K562 (cell line): ENCODE measurements around the gene SNX17. TPM values are rescaled to one million over a fixed set of nuclear protein-coding genes. Genes with fewer than 3 reads are reported as not detected.
A peak's percentile ranks its signal among the peaks of the same experiment; 100 is the strongest.

ENCODE experiments used
- EGR1 ChIP-seq: fragments of 450-650 bp; conservative IDR thresholded peaks from 2 replicates; pipeline ENCODE4 v1.6.1; 2017; ENCODE audit warnings: mild to moderate bottlenecking
- ELF2 ChIP-seq: fragments of 250-450 bp; sonication (Bioruptor Pico); IDR thresholded peaks from 2 replicates; pipeline ENCODE4 v1.5.0; 2021; ENCODE audit warnings: mild to moderate bottlenecking
- FOSL1 ChIP-seq: fragments of 200-800 bp; sonication (Bioruptor generic); conservative IDR thresholded peaks from 2 replicates; pipeline ENCODE4 v1.6.1; 2016; ENCODE audit warnings: missing genetic modification characterization, missing compliant biosample characterization
- FOXA3 ChIP-seq, 2 experiments: fragments of 450-650 bp in 1 of 2; sonication (generic) in 1 of 2; formaldehyde crosslinking; IDR thresholded peaks in 1 of 2; conservative IDR thresholded peaks in 1 of 2; 2 replicates each; pipeline versions ENCODE4 v1.4.0 to v1.8.0; 2020 to 2022; ENCODE audit warnings: mild to moderate bottlenecking in 2 of 2, missing genetic modification reagents in 1 of 2
- GABPA ChIP-seq: fragments of 200-800 bp; sonication (Bioruptor generic); conservative IDR thresholded peaks from 2 replicates; pipeline ENCODE4 v1.6.1; 2016; ENCODE audit warnings: low read depth, missing genetic modification characterization, missing compliant biosample characterization
- JUN ChIP-seq, 2 experiments: sonication (generic) in 1 of 2; formaldehyde crosslinking in 1 of 2; IDR thresholded peaks; 2 replicates each; pipeline versions ENCODE4 v1.6.1 to v1.8.0; 2012 to 2022; ENCODE audit warnings: borderline replicate concordance in 2 of 2, mild to moderate bottlenecking in 2 of 2, improper control_type of control experiment in 1 of 2, low read depth in 1 of 2, low read length in 1 of 2, missing genetic modification reagents in 1 of 2
- JUNB ChIP-seq: fragments of 450-650 bp; formaldehyde crosslinking; conservative IDR thresholded peaks from 2 replicates; pipeline ENCODE4 v1.4.0; 2020; ENCODE audit warnings: mild to moderate bottlenecking
- KLF10 ChIP-seq: fragments of 250-450 bp; sonication (Bioruptor Pico); IDR thresholded peaks from 2 replicates; pipeline ENCODE4 v1.6.1; 2021; ENCODE audit warnings: matching md5 sums
- KLF16 ChIP-seq: IDR thresholded peaks from 2 replicates; pipeline ENCODE4 v1.6.1; 2016; ENCODE audit warnings: antibody characterized with exemption
- RAD21 ChIP-seq, 2 experiments: fragments of 250-450 bp in 1 of 2; fragments of 450-650 bp in 1 of 2; sonication (Bioruptor Pico) in 1 of 2; formaldehyde crosslinking in 1 of 2; IDR thresholded peaks in 1 of 2; conservative IDR thresholded peaks in 1 of 2; 2 replicates each; pipeline versions ENCODE4 v1.4.0 to v1.8.0; 2020 to 2022; ENCODE audit warnings: mild to moderate bottlenecking in 2 of 2, moderate library complexity in 1 of 2
- RAD51 ChIP-seq: fragments of 450-650 bp; IDR thresholded peaks from 2 replicates; pipeline ENCODE4 v1.7.1; 2016; ENCODE audit warnings: low read depth, mild to moderate bottlenecking, borderline replicate concordance
- RFX7 ChIP-seq: fragments of 250-450 bp; sonication (Bioruptor Pico); IDR thresholded peaks from 2 replicates; pipeline ENCODE4 v1.5.1; 2021; ENCODE audit warnings: mild to moderate bottlenecking
- ZFP1 ChIP-seq: fragments of 450-650 bp; formaldehyde crosslinking; IDR thresholded peaks from 2 replicates; pipeline ENCODE4 v1.4.0; 2020; ENCODE audit warnings: mild to moderate bottlenecking, mixed read lengths
- ZNF717 ChIP-seq: fragments of 250-450 bp; sonication (Bioruptor Pico); IDR thresholded peaks from 2 replicates; pipeline ENCODE4 v1.5.0; 2021
- polyA plus RNA-seq, 8 experiments: library from polyadenylated mRNA; depleted of rRNA in 4 of 8; stranded (reverse) in 5 of 8; unstranded in 3 of 8; fragments of >200 nt; fragmentation: Nextera tagmentation in 2 of 8; fragmentation: Illumina TruSeq in 1 of 8; extraction: Ambion mirVana in 2 of 8; extraction: Trizol in 1 of 8; gene quantifications; 2 replicates each; pipeline versions ENCODE4 v1.2.1 to v1.2.3, GENCODE V29; 2011 to 2014; ENCODE audit warnings: inconsistent platforms in 1 of 8, missing spikeins in 1 of 8
- total RNA-seq, 7 experiments: library from RNA; depleted of rRNA in 6 of 7; stranded (reverse); fragments of >200 nt in 6 of 7; fragmentation: Illumina TruSeq in 2 of 7; extraction: Trizol in 2 of 7; gene quantifications; 2 replicates each; pipeline versions ENCODE4 v1.2.1 to v1.2.3, GENCODE V29; 2011 to 2021; ENCODE audit warnings: low replicate concordance in 1 of 7
- TF ChIP-seq, protein P1 (sequence below): sonication (generic); formaldehyde crosslinking; IDR thresholded peaks from 2 replicates; pipeline ENCODE4 v1.8.1; 2023; ENCODE audit warnings: missing genetic modification reagents, mild to moderate bottlenecking, borderline replicate concordance
- TF ChIP-seq, protein P2 (sequence below): IDR thresholded peaks from 2 replicates; pipeline ENCODE4 v1.6.1; 2011; ENCODE audit warnings: borderline replicate concordance, low read depth, mild to moderate bottlenecking, moderate library complexity, low read length; ENCODE audit not compliant: insufficient read depth, poor library complexity, severe bottlenecking
- TF ChIP-seq, protein P3 (sequence below): fragments of 250-450 bp; sonication (Bioruptor Pico); IDR thresholded peaks from 2 replicates; pipeline ENCODE4 v1.5.0; 2022; ENCODE audit warnings: mild to moderate bottlenecking

Gene SNX17
- total and polyA plus RNA-seq, 9 of the 15 experiments (the other 6 are each of a cell fraction or from before 2014, with no cell fraction given): 3.0 to 75.7 (median 54.6) TPM

DNA sequence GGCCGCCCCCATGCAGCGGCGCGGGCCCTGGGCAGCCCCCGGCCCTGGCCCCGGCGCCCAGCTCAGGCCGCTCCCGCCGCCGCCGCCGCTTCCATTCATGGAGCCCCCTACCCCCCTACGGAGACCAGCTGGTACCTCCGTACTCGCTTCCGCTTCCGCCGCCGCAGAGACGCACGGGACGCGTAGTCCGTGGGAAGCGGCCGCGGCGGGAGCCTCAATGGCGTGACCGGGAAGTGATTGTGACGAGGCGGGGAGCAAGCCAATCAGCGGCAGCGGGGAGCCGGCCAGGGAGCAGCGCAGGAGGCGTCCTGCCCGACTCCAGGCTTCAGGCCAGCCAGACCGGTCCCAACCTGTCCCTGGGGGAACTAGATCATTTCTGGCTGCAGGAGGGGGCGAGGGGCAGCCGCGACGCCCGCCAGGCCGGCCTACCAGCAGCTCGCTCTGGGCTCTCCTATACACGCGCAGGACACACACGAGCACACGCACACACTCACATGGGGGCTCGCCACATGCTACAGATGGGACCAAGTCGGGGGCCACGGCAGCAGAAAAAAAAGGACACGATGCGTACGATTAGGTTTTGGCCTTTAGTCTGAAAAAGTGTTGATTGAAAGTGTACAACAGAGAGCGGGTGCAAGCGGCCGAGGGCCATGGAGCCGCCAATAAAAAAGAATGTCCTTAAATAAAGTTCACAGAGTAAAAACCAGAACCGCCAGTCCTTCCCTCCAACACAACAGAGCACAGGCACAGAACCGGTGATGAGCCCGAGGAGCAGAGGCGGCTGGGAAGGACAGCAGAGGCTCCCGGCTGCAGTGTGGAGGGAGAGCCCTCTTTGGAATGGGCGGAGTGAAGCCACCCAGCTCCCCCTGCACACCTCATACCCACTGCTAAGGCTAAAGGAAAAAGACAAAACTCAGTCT, 10.5 kb downstream of the SNX17 start, which contains the start of gene ZNF513 (continued):
- no peak for TF ChIP-seq RFX7 (CRISPR knock-in tag)
- no peak for TF ChIP-seq RAD21 (CRISPR knock-in tag; conservative IDR thresholded peaks at IDR 0.05 in 1 of 2, IDR thresholded peaks at IDR 0.05 in 1 of 2)
- TF ChIP-seq, protein P1, sequence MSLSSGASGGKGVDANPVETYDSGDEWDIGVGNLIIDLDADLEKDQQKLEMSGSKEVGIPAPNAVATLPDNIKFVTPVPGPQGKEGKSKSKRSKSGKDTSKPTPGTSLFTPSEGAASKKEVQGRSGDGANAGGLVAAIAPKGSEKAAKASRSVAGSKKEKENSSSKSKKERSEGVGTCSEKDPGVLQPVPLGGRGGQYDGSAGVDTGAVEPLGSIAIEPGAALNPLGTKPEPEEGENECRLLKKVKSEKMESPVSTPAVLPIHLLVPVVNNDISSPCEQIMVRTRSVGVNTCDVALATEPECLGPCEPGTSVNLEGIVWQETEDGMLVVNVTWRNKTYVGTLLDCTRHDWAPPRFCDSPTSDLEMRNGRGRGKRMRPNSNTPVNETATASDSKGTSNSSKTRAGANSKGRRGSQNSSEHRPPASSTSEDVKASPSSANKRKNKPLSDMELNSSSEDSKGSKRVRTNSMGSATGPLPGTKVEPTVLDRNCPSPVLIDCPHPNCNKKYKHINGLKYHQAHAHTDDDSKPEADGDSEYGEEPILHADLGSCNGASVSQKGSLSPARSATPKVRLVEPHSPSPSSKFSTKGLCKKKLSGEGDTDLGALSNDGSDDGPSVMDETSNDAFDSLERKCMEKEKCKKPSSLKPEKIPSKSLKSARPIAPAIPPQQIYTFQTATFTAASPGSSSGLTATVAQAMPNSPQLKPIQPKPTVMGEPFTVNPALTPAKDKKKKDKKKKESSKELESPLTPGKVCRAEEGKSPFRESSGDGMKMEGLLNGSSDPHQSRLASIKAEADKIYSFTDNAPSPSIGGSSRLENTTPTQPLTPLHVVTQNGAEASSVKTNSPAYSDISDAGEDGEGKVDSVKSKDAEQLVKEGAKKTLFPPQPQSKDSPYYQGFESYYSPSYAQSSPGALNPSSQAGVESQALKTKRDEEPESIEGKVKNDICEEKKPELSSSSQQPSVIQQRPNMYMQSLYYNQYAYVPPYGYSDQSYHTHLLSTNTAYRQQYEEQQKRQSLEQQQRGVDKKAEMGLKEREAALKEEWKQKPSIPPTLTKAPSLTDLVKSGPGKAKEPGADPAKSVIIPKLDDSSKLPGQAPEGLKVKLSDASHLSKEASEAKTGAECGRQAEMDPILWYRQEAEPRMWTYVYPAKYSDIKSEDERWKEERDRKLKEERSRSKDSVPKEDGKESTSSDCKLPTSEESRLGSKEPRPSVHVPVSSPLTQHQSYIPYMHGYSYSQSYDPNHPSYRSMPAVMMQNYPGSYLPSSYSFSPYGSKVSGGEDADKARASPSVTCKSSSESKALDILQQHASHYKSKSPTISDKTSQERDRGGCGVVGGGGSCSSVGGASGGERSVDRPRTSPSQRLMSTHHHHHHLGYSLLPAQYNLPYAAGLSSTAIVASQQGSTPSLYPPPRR (CRISPR knock-in tag): no peak
- TF ChIP-seq, protein P2, sequence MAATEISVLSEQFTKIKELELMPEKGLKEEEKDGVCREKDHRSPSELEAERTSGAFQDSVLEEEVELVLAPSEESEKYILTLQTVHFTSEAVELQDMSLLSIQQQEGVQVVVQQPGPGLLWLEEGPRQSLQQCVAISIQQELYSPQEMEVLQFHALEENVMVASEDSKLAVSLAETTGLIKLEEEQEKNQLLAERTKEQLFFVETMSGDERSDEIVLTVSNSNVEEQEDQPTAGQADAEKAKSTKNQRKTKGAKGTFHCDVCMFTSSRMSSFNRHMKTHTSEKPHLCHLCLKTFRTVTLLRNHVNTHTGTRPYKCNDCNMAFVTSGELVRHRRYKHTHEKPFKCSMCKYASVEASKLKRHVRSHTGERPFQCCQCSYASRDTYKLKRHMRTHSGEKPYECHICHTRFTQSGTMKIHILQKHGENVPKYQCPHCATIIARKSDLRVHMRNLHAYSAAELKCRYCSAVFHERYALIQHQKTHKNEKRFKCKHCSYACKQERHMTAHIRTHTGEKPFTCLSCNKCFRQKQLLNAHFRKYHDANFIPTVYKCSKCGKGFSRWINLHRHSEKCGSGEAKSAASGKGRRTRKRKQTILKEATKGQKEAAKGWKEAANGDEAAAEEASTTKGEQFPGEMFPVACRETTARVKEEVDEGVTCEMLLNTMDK: no peak
- TF ChIP-seq EGR1: 0 out of 2 replicates have a peak, but pooled peaks have one; percentile 25
- TF ChIP-seq RAD51: no peak
- TF ChIP-seq FOSL1: peak; percentile 47
- no peak for TF ChIP-seq JUN (IDR thresholded peaks at IDR 0.05; ENCODE audit: borderline replicate concordance, low read depth, low read length)
- TF ChIP-seq JUN (CRISPR knock-in tag; IDR thresholded peaks at IDR 0.05; ENCODE audit: borderline replicate concordance): no peak
- peak; percentile 99 for TF ChIP-seq GABPA (tag)
- TF ChIP-seq, protein P3, sequence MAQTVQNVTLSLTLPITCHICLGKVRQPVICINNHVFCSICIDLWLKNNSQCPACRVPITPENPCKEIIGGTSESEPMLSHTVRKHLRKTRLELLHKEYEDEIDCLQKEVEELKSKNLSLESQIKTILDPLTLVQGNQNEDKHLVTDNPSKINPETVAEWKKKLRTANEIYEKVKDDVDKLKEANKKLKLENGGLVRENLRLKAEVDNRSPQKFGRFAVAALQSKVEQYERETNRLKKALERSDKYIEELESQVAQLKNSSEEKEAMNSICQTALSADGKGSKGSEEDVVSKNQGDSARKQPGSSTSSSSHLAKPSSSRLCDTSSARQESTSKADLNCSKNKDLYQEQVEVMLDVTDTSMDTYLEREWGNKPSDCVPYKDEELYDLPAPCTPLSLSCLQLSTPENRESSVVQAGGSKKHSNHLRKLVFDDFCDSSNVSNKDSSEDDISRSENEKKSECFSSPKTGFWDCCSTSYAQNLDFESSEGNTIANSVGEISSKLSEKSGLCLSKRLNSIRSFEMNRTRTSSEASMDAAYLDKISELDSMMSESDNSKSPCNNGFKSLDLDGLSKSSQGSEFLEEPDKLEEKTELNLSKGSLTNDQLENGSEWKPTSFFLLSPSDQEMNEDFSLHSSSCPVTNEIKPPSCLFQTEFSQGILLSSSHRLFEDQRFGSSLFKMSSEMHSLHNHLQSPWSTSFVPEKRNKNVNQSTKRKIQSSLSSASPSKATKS (CRISPR knock-in tag): no peak
- TF ChIP-seq FOXA3 (CRISPR knock-in tag; conservative IDR thresholded peaks at IDR 0.05 in 1 of 2, IDR thresholded peaks at IDR 0.05 in 1 of 2): no peak
- peak; percentile 18; the same call in 1 of the 2 replicates for TF ChIP-seq ELF2
- no peak for TF ChIP-seq ZFP1 (CRISPR knock-in tag)
- TF ChIP-seq JUNB: no peak
- TF ChIP-seq KLF16: peak; percentile 77
- no peak; the same call in 1 of the 2 replicates for TF ChIP-seq KLF10 (CRISPR knock-in tag)
- TF ChIP-seq ZNF717 (CRISPR knock-in tag): no peak
